ENCODE measurements around the gene EGR1.

The EGR1 gene

GRCh38 chr5:138515556-138516245 lies 50.4 kb downstream of the EGR1 start:
- DNase-seq = no peak

- no peak for DNase-seq
These were observed 52.2 kb downstream of the EGR1 start for GRCh38 chr5:138517437-138517836.
